GM19099 (cell line): Measurements from ENCODE around the gene FAM174C.

Experiments used
- POLR2A ChIP-seq: IDR thresholded peaks from 3 replicates; pipeline ENCODE4 v1.6.1; 2011; ENCODE audit warnings: low read depth; ENCODE audit not compliant: insufficient read length; ENCODE audit errors: extremely low read depth

Gene FAM174C

GRCh38 chr19:1275260-1275975 lies at the start of gene FAM174C:
TSS of gene FAM174C (plus strand) at chr19:1275530. CDS start at chr19:1275550, 20 bp downstream.
- peak; percentile 95 for TF ChIP-seq POLR2A

DNA sequence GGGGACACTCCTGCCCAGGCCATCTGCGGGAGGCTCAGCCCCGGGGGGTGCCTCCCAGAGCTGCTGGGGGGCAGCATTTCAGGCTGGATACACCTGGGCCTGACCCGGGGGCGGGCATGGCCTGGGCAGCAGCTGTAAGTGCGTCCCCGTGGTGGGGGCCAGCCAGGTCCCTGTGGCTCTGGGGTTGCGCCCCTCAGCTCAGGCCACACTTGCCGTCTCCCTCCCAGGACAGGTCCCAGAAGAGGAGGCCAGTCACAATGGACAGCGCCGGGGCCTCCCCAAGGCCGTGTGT lies 49.2 kb upstream of the FAM174C start:
- TF ChIP-seq POLR2A, result no peak

GRCh38 chr19:1226522-1227303 lies 48.6 kb upstream of the FAM174C start:
- TF ChIP-seq POLR2A, result no peak

DNA sequence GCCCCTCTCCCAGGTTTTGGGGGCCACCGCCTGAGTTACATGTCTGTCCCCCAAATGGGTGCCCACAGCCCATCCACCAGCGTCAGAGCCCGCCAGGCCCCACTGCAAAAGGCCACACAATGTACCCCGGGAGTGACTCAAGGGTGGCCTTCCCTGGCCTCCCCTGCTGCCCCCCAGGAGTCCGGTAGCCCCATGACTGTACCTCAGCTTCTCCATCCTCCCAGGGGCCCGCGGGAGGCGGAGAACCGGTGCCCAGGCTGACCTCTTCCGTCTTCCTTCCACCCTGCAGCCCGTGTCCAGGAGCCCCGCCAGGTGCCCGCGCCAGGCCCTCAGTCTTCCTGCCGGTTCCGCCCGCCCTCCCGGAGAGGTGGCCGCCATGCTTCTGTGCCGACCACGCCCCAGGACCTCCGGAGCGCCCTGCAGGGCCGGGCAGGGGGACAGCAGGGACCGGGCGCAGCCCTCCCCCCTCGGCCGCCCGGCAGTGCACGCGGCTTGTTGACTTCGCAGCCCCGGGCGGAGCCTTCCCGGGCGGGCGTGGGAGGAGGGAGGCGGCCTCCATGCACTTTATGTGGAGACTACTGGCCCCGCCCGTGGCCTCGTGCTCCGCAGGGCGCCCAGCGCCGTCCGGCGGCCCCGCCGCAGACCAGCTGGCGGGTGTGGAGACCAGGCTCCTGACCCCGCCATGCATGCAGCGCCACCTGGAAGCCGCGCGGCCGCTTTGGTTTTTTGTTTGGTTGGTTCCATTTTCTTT lies 47.9 kb upstream of the FAM174C start:
- no peak for TF ChIP-seq POLR2A

- TF ChIP-seq POLR2A, result no peak
Measured at GRCh38 chr19:1228161-1228957, 47.0 kb upstream of the FAM174C start.

GRCh38 chr19:1229056-1229923 lies 46.0 kb upstream of the FAM174C start:
- no peak for TF ChIP-seq POLR2A

GRCh38 chr19:1229924-1230782 lies 45.2 kb upstream of the FAM174C start:
- no peak for TF ChIP-seq POLR2A

DNA sequence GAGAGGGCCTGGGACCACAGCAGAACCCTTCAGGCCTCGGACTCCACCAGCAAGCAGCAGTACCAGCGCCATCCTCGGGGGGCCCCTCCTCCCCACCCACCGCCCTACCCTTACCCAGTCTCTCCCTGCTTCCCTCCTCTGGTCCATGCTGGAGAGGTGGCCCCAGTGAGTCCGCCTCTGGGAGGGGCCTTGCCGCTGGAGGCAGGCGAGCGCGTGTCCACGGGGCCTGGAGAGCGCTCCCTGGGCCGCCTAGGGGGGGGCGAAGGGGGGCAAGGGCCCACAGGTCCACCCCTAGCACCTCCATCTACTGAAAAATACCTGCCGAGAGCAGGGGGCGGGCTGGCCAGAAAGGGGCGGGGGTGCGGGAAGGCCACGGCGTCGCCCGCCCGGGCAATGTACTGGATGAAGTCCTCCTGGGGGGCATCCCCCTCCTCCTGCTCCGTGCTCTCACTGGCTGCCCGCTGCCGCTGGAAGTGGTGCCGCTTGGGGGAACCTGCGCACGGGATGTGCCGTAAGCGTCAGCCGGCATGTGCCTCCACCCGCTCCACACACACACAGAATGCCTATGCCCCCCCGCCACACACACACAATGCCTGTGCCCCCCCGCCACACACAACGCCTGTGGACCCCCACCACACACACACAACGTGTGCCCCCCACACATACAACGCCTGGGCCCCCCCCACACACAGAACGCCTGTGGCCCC lies 44.4 kb upstream of the FAM174C start:
- no peak for TF ChIP-seq POLR2A

DNA sequence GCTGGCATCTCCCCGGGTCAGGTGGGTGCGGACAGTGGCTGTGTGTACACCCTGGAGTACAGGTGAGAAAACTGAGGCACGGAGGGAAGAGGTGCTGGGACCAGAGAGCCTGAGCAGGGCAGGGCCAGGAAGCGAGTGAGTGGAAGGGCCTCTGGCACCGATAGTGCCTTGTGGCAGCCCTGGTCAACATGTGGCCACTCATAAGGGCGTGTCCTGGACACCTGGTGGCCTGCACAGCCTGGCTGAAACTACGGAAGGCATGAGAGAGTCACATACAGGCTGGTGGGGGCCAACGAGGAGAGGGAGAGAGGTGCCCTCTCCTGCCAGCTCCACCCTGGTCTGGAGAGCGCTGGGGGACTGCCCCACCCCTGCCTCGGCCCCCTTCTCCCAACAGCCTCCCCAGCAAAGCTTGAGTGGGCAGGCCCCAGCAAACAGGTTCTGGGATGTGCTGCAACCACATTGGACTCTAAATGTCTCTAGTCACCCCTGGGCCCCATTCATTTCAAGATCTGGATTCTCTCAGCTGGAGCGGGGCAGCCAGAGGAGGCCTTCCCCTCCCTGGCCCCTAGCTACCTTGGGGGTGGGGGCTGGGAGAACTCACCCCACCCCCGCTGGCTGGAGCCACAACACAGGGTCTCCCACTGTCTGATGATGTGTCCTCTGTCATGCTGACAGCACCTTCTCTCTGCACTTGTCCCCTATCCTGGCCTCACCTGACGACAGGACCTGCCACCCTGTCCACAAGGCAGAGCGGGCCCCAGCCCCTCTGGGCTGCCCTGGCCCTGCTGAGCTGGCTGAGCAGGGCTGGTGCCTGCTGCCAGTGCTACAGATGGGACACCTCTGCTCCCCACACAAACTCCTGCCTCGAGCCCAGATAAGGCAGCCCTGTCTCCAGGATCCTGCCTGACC lies 43.3 kb upstream of the FAM174C start:
- TF ChIP-seq POLR2A, result no peak

- TF ChIP-seq POLR2A, result no peak
Measured at GRCh38 chr19:1232652-1233072, 42.7 kb upstream of the FAM174C start.

DNA sequence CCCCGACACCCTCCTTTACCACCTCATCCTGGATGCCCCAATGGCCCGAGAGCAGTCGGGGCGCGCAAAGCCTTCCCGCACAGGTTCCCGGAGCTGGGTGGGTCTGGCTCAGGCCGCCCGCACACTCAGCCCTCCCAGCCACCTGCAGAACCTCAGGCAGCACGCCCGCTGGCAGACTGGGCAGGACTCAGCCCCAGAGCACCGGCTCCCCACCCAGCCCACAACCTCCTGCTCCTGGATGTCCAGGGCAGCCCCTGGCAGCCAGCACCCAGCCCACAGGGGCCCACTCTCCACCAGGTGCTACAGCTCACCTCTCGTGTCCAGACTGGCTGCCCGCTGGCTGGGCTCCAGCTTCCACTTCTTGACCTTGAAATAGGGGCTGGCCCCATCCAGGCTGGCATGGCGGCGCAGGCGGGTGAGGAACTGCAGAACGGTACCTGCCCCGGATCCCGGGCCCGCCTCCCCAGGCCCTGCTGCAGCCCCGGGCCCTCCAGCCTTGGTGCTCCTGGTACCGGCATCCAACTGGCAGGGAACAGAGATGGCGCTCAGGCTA lies 42.1 kb upstream of the FAM174C start:
- TF ChIP-seq POLR2A, result no peak
